ENCODE measurements around the gene CREBRF. TPM values are rescaled to one million over a fixed set of nuclear protein-coding genes. Genes with fewer than 3 reads are reported as not detected.
"Not testable (repeated sequence)": the region's sequence is repeated elsewhere in the genome, so short reads cannot be mapped to it uniquely, and the experiment has no call there.

CREBRF gene
- total RNA-seq, 1 donor from 2014 or later: 36.5 TPM

DNA sequence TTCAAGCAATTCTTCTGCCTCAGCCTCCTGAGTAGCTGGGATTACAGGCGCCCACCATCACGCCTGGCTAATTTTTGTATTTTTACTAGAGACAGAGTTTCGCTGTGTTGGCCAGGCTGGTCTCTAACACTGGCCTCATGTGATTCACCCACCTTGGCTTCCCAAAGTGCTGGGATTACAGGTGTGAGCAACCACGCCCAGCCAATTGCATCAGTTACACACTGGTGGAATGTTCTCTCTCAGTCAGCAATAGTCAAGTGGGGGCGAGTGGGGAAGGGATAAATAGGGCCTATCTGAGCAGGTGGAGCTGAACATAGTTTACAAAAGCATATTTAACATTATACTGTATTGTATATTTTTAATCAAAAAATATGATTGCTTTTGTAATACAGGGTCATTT lies 98.5 kb downstream of the CREBRF start:
- DNase-seq (ENCODE audit: low spot score): not testable (repeated sequence)

DNA sequence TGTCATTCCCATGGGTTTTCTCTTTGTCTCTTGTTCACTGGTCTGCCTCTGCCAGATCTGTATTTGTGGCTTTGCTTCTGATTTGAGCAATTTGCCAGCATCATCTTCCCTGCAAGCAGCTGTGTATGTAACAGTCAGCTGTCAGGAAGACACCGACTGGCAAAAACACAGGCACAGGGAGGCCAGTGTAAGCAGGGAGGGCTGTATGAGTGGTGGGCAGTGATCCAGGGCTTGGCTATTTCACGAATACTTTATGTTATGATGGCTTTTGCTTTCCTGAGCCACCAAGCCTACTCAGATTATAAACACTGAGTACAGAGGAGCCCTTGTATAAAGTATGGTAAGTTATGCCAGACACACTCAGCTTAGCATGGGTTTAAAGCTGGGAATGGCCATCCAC lies 99.8 kb downstream of the CREBRF start:
- no peak for DNase-seq (ENCODE audit: low spot score)

DNA sequence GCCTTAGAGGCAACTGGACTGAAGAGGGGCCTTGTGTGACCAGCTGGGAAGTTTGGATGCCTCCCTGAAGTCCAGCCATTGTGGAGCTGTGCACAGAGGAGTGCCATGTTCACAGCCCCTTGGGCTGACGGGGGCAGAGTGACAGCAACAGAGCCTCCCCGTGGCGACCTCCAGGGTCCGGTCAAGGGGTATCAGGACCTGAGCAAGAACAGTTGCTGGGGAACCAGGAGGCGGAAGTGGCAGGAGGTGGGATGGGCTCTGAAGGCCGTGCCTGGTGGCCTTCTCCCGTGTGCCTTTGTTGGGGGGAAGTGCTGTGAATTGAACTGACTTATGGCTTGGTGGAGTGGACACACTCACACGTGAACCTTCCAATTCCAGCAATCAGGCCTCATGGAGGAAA lies 102.2 kb downstream of the CREBRF start:
- DNase-seq (ENCODE audit: low spot score): no peak

DNA sequence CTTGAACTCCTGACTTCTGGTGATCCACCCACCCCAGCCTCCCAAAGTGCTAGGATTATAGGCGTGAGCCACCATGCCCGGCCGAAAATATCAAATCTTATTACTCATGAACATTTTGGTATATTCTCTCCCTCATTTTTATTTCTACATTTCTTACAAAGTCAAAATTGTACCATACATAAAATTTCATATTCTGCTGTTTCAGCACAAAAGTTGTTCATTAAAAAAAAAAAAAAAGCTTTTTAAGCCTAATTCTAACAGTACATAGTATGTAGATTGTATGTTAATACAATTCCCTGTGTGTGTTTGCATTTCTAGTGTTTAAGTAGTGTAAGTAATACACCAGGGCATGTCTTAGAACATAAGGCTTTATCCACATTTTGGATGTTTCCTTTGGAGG lies 103.1 kb downstream of the CREBRF start:
- no peak for DNase-seq (ENCODE audit: low spot score)

DNA sequence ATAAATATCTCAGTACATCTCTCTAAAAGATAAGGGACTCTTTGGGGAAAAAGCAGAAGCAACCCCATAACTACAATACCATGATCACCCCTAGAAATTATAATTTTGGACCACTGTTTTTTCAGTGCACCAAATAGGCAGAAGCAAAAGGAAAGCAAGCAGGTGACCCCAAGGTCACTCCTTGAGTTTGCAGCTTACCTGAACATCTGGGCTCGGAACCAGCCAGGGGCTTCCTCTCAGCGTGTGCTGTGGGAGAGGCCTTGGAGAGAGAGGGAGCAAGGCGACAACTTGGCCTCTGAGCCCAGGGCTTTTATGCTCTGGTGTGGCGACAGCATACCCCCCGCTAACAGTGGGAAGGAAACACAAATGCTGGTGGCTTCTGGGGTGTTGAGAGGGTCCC lies 105.0 kb downstream of the CREBRF start:
- DNase-seq (ENCODE audit: low spot score): no peak

DNA sequence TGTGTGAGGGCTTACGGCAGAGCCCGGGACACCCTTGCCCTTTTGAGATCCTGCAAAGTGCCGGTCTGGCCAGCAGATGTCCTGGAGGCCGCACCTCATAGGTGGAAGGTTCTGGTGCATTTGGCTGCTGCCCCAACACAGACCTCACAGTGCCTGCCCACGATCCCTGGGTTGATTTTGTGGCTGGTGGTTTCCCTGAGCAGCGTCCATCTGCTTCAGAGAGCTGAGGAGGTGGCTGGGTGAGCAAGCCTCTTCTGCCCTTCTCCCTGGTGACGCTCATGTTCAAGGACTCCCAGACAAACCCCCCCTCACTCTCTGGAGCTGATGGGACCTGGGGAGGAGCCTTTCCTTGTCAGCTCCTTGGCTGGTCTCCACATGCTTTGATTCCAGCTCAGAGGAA lies 107.1 kb downstream of the CREBRF start:
- no peak for DNase-seq (ENCODE audit: low spot score)

DNA sequence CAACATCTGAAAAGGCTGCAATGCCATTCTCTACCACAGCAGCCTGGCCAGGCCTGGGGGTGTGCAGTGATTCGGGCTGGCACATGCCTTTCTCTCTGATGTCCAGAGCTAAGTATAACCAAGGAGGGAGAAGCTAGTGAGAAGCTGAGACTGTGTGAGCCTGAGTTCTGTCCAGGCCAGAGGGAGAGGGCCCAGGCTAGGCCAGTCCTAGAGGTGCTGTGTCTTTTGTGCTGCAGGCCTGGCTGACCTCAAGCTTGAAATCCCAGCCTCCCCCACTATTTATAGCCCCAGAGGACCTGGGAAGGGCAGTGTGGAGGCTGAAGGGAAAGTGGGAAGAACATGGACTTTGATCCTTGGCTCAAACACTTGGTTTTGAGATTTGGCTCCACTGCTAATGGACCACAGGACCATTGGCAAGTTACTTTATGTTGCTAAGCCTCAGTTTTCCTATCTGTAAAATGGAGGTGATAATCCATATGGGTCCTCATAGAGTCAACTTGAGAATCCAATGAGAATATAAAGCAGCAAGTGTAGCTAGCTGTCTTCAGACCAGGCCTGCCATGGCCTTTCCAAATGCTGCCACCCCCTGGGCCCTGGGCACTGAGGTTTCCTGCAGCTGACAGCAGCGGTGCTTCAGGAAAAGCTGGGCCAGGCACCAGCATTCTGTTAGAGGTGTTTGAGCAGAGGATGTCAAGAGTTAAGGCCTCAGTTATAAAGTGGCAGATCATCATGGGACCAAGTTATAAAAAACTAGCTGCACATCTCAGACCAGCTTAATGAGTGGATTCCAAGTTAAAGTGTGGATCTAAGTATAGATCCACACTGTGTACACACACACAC lies 109.2 kb downstream of the CREBRF start:
- no peak for DNase-seq (ENCODE audit: low spot score)

DNA sequence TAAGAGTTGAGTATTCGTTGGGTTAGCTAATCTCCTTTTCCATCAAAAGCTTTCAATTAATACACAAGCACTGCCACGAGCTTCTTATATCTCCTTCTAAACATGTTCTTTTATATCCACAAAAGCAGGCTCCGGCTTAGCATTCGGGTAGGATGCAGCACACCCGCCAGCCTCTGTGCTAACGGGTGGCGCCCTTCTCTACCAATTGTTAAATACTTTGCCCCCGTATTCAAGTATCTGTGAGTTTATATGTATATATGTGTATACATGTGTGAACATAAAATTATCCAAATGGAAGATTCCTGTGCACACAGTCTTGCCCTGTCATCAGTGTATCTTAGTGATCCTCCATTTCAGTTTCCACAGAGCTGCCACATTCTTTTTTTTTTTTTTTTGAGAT lies 116.0 kb downstream of the CREBRF start:
- no peak for DNase-seq (ENCODE audit: low spot score)

DNA sequence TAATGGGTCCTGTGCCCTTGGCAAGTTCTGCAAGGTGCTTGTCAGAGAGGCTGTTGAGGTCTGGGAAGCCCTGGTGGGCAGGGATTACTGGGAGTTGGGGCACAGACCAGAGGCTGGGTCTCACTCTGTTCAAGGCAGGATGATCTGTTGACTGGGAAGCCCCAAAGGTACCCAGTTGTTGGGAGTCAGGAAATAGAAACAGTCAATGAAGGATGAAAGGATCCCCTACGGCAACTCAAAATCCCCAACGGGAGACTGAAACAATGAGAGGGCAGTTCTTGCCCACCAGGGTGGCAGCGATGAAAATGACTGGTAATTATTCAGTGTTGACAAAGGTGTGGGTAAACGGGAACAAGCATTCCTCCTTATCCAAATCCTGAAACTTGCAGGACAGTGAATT lies 119.4 kb downstream of the CREBRF start:
- DNase-seq (ENCODE audit: low spot score): no peak

DNA sequence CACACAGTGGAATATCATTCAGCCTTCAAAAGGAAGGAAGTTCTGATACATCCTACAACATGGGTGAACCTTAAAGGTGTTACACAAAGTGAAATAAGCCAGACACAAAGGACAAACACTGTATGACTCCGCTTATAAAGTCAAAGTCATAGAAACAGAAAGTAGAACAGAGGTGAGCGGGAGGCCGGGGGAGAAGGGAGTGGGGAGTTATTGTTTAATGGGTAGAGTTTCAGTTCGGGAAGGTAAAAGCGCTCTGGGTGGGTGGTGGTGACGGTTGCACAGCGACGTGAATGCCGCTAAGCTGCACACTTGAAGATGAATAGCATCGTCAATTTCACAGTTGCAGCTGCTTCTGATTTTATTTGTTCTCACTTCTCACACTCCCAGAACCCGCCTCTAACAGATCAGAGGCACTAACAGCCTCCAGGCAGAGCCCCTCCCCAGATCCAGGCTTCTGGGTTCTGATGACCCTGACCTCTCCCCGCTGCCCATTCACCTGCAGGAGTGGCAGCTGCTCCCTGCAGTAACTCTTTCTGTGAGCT lies 122.3 kb downstream of the CREBRF start:
- no peak for DNase-seq (ENCODE audit: low spot score)

DNA sequence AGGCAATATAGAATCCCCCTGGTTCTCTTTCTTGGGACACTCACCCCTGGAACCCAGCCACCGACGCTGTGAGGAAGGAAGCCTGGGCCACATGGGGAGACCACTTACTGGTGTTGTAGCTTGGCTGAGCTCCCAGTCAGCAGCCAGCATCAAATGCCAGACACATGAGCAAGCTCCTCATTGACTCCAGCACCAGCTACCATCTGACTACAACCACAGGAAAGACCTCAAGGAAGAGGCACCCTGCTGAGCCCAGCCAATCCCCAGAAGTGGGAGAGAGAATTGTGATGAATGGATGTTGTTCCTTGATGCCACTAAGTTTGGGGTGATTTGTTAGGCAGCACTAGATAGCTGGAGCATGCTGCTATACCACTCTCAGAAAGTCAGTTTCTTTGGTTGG lies 124.2 kb downstream of the CREBRF start:
- DNase-seq (ENCODE audit: low spot score): no peak

DNA sequence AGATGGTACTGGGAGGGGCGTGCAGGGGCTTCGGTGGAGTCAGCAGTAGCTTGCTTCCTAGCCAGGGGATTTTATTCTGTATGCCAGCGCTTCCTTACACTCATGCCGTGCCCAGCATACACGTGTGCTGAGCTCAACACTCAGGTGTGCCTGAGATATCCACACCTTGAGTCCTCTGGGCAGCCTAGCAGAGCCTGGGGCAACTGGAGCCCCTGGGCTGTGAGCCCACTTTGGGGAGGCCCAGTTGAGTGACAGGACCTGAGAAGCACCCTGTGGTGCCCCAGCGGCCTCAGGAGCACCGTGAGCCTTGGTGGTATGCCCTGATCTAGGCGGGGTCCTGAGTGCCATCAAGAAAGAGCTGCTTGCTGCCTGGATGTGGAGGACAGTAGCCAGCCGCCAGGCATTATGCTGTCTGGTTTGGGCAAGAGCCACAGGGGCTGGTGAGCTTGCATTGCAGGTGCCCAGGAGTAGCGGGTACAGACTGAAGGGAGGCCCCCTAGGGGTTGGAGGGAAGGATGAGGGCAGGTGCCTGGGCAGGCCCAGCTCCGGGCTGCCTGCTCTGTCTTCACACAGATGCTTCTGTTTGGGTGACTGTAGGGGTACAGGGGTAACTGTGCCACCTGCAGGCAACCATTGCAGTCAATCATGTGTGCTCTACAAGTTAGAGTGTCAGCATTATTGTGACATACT lies 131.0 kb downstream of the CREBRF start:
- no peak for DNase-seq (ENCODE audit: low spot score)

DNA sequence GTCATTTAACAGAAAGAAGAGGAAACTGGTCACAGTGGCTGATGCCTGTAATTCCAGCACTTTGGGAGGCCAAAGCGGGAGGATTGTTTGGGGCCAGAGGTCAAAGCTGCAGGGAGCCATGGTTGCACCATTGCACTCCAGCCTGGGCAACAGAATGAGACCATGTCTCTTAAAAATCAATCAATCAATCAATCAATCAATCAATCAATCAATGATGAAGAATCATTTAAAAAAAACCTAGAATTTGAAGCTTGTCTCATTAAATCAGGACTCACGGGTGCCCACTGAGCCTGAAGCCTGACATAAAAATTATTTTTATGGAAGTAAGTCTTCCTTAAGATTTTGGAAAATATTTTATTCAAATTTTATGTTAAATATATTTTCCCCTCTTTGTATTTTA lies 132.1 kb downstream of the CREBRF start:
- no peak for DNase-seq (ENCODE audit: low spot score)

Other genes with a start within 250 kb of the CREBRF start
- gene ERGIC1, start 222.1 kb upstream of the CREBRF start, total RNA-seq: 140 TPM
- 26.2 TPM for gene RPL26L1, start 96.9 kb upstream of the CREBRF start, total RNA-seq
- gene ATP6V0E1, start 72.6 kb upstream of the CREBRF start, total RNA-seq: 208 TPM
- gene BNIP1, start 88.2 kb downstream of the CREBRF start, total RNA-seq: 12.3 TPM
- not detected for gene NKX2-5, start 178.9 kb downstream of the CREBRF start, total RNA-seq